A549 (cell line): ENCODE measurements around the gene MYO1D. TPM values are rescaled to one million over a fixed set of nuclear protein-coding genes. Genes with fewer than 3 reads are reported as not detected.

ENCODE experiments used
- ATAC-seq, 2 experiments: fragments of 200-7000 bp in 1 of 2; fragments of >200 bp in 1 of 2; cut with Nextera tagmentation in 1 of 2; cut with Tn5 transposase in 1 of 2; 3 replicates each; pipeline versions ENCODE4 v1.8.0 to v1.9.1; 2018 to 2020; ENCODE audit warnings: mild to moderate bottlenecking in 1 of 2, moderate library complexity in 1 of 2
- CTCF ChIA-PET: fragments of 300-600 bp; sonication (Branson Sonifier 250); formaldehyde crosslinking; extraction: SDS; loops from one replicate; lab custom pipeline; 2021; ENCODE audit warnings: antibody characterized with exemption, inconsistent platforms; lab: Yijun Ruan, JAX
- POLR2A ChIA-PET: fragments of 350-600 bp; formaldehyde crosslinking; extraction: SDS; loops from one replicate; lab custom pipeline; 2021; ENCODE audit warnings: antibody characterized with exemption, inconsistent platforms; lab: Yijun Ruan, JAX
- DNase-seq, 2 experiments: peaks; one replicate each; pipeline versions ENCODE4 v3.0.0 to v3.0.0-alpha.2; 2011 to 2016; ENCODE audit warnings: low read depth in 1 of 2, low spot score in 1 of 2
- FAIRE-seq: peaks from 2 replicates; lab custom pipeline; 2011; peaks lifted over from hg19 to GRCh38; lab: Jason Lieb, UNC
- H3K27ac ChIP-seq, 2 experiments: fragments of >200 bp; sonication (Bioruptor Twin); formaldehyde crosslinking; 3 replicates each; pipeline ENCODE4 v1.5.1; 2016 to 2017
- H3K4me1 ChIP-seq: fragments of >200 bp; sonication (Bioruptor Twin); formaldehyde crosslinking; 3 replicates; pipeline ENCODE4 v1.6.1; 2016
- H3K4me2 ChIP-seq: fragments of >200 bp; sonication (Bioruptor Twin); formaldehyde crosslinking; 3 replicates; pipeline ENCODE4 v1.6.1; 2016
- H3K4me3 ChIP-seq: fragments of >200 bp; sonication (Bioruptor Twin); formaldehyde crosslinking; 3 replicates; pipeline ENCODE4 v1.5.1; 2016
- H3K9me3 ChIP-seq: fragments of >200 bp; sonication (Bioruptor Twin); formaldehyde crosslinking; 3 replicates; pipeline ENCODE4 v1.6.1; 2016
- BHLHE40 ChIP-seq: IDR thresholded peaks from 2 replicates; pipeline ENCODE4 v1.6.1; 2012; ENCODE audit warnings: low read depth, low read length, inconsistent platforms
- CBX2 ChIP-seq: fragments of 200-600 bp; sonication (generic); IDR thresholded peaks from 2 replicates; pipeline ENCODE4 v1.6.1; 2016; ENCODE audit warnings: low read depth, mild to moderate bottlenecking, borderline replicate concordance
- CHD4 ChIP-seq: fragments of 200-600 bp; sonication (generic); IDR thresholded peaks from 2 replicates; pipeline ENCODE4 v1.6.1; 2016; ENCODE audit warnings: antibody characterized with exemption, mild to moderate bottlenecking, borderline replicate concordance
- EP300 ChIP-seq, 2 experiments: fragments of >200 bp; sonication (Bioruptor Twin); formaldehyde crosslinking; IDR thresholded peaks; 2 replicates in 1 of 2; 3 replicates in 1 of 2; pipeline ENCODE4 v1.6.1; 2016 to 2017
- FOSB ChIP-seq: fragments of 250-450 bp; sonication (Bioruptor Pico); IDR thresholded peaks from 2 replicates; pipeline ENCODE4 v1.5.0; 2020; ENCODE audit warnings: mild to moderate bottlenecking, moderate library complexity
- FOSL2 ChIP-seq, 2 experiments: fragments of 450-650 bp in 1 of 2; fragments of >200 bp in 1 of 2; sonication (Bioruptor Twin) in 1 of 2; formaldehyde crosslinking; IDR thresholded peaks; 2 replicates each; pipeline versions ENCODE4 v1.5.0 to v1.6.1; 2016 to 2020; ENCODE audit warnings: mild to moderate bottlenecking in 1 of 2, moderate library complexity in 1 of 2
- FOXS1 ChIP-seq: fragments of 250-450 bp; sonication (Bioruptor Pico); IDR thresholded peaks from 2 replicates; pipeline ENCODE4 v1.5.0; 2020; ENCODE audit warnings: mild to moderate bottlenecking, moderate library complexity
- GATA3 ChIP-seq: IDR thresholded peaks from 2 replicates; pipeline ENCODE4 v1.6.1; 2012; ENCODE audit warnings: borderline replicate concordance
- HDAC2 ChIP-seq: fragments of 200-600 bp; sonication (generic); IDR thresholded peaks from 2 replicates; pipeline ENCODE4 v1.6.1; 2016
- HES2 ChIP-seq: fragments of >200 bp; sonication (Bioruptor Twin); formaldehyde crosslinking; IDR thresholded peaks from 2 replicates; pipeline ENCODE4 v1.6.1; 2016
- HOXB5 ChIP-seq: fragments of 250-450 bp; sonication (Bioruptor Pico); IDR thresholded peaks from 2 replicates; pipeline ENCODE4 v1.5.0; 2020; ENCODE audit warnings: mild to moderate bottlenecking, moderate library complexity
- JUN ChIP-seq, 2 experiments: fragments of >200 bp; sonication (Bioruptor Twin); formaldehyde crosslinking; IDR thresholded peaks; 2 replicates in 1 of 2; 3 replicates in 1 of 2; pipeline ENCODE4 v1.6.1; 2016 to 2017
- KDM1A ChIP-seq: fragments of 200-600 bp; sonication (generic); IDR thresholded peaks from 2 replicates; pipeline ENCODE4 v1.6.1; 2016; ENCODE audit warnings: low read depth, mild to moderate bottlenecking
- MAZ ChIP-seq: fragments of 150-350 bp; IDR thresholded peaks from 2 replicates; pipeline ENCODE4 v1.6.1; 2014; ENCODE audit warnings: antibody characterized with exemption, low read depth, low read length, borderline replicate concordance
- NFE2L2 ChIP-seq: fragments of 150-350 bp; conservative IDR thresholded peaks from 2 replicates; pipeline ENCODE4 v1.6.1; 2014; ENCODE audit warnings: low read length
- NPAS2 ChIP-seq: fragments of 250-450 bp; sonication (Bioruptor Pico); IDR thresholded peaks from 2 replicates; pipeline ENCODE4 v1.8.0; 2022; ENCODE audit warnings: mild to moderate bottlenecking, moderate library complexity, borderline replicate concordance
- POLR2A ChIP-seq: IDR thresholded peaks from 2 replicates; pipeline ENCODE4 v1.6.1; 2012; ENCODE audit warnings: mild to moderate bottlenecking, low read length
- POLR2AphosphoS2 ChIP-seq: conservative IDR thresholded peaks from 2 replicates; pipeline ENCODE4 v1.6.1; 2012; ENCODE audit warnings: low read length, improper control_type of control experiment, inconsistent platforms
- RARB ChIP-seq: fragments of 250-450 bp; sonication (Bioruptor Pico); IDR thresholded peaks from 2 replicates; pipeline ENCODE4 v1.8.0; 2021; ENCODE audit warnings: mild to moderate bottlenecking, moderate library complexity
- TP53 ChIP-seq: fragments of 250-450 bp; sonication (Bioruptor Pico); IDR thresholded peaks from 2 replicates; pipeline ENCODE4 v1.5.0; 2021; ENCODE audit warnings: mild to moderate bottlenecking, moderate library complexity
- USF2 ChIP-seq: fragments of 450-650 bp; IDR thresholded peaks from 2 replicates; pipeline ENCODE4 v1.6.1; 2014; ENCODE audit warnings: antibody characterized with exemption
- ZNF302 ChIP-seq: fragments of 250-450 bp; sonication (Bioruptor Pico); IDR thresholded peaks from 2 replicates; pipeline ENCODE4 v1.9.0; 2021; ENCODE audit warnings: inconsistent platforms, mild to moderate bottlenecking, moderate library complexity
- WGBS: methylation state at CpG from one replicate; pipeline ENCODE4 v1.1.6; 2017; ENCODE audit errors: missing lambda C conversion rate; 5-methylcytosine and 5-hydroxymethylcytosine counted together
- polyA plus RNA-seq, 4 experiments: library from polyadenylated mRNA; depleted of rRNA in 3 of 4; stranded (reverse); fragments of >200 nt; fragmentation: RNase III in 1 of 4; extraction: RNeasy Plus Mini Kit Qiagen cat#74134 plus additional on column Dnase treatment in 1 of 4; gene quantifications; 2 replicates in 3 of 4; 3 replicates in 1 of 4; pipeline ENCODE4 v1.2.3, GENCODE V29; 2011 to 2017

The MYO1D gene
- polyA plus RNA-seq, 2 of the 4 experiments (the other 2 are of a cell fraction), result 2.8 to 4.2 TPM

DNA sequence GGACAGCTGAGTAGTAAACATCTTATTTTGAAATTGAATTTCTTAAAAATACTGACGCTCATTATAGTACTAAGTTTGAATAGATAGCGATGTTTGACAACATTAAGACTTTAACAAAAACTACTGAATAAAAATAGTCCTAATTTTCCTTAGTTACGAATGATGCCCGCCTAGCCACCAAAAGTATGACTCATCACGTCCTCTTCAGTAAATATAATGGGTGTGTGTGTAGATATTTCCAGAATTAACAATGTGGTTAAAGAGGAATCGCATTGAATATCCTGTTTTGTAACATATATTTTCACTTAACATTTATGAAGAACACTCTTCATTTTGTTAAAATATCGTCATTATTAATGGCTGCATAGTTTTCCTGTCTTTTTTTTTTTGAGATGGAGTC, 187.6 kb downstream of the MYO1D start:
- TF ChIP-seq FOSL2 (IDR thresholded peaks at IDR 0.05), result no peak
- TF ChIP-seq FOSL2 (CRISPR knock-in tag; IDR thresholded peaks at IDR 0.05), result peak; percentile 81
- no peak for TF ChIP-seq EP300 (IDR thresholded peaks at IDR 0.05)
- Histone ChIP-seq H3K27ac (no peak overlapping the region), H3K9me3 (no peaks in the 10 kb centered on the region), H3K4me2 (no peak overlapping the region), H3K4me3 (no peak overlapping the region), H3K4me1 (no peaks in the 10 kb centered on the region)
- 64% methylated on average over 7 of the region's 7 CpGs for WGBS
- no peak for FAIRE-seq
- ATAC-seq, result no peak
- ChIA-PET POLR2A (no interaction called here), CTCF (no interaction called here)
- no peak for DNase-seq

GRCh38 chr17:32688221-32688620, 188.7 kb downstream of the MYO1D start:
- ATAC-seq, result no peak
- Histone ChIP-seq H3K9me3 (no peaks in the 10 kb centered on the region), H3K4me2 (no peak overlapping the region), H3K4me3 (no peak overlapping the region), H3K27ac (no peak overlapping the region), H3K4me1 (no peaks in the 10 kb centered on the region)
- CTCF ChIA-PET, result no interaction called here
- WGBS, result 59% methylated on average over 4 of the region's 4 CpGs
- no peak for FAIRE-seq
- POLR2A ChIA-PET, result no interaction called here
- no peak for DNase-seq
- TF ChIP-seq TP53 (CRISPR knock-in tag) (no peak), USF2 (no peak), JUN (IDR thresholded peaks at IDR 0.05) (no peak), RARB (CRISPR knock-in tag) (no peak), HDAC2 (no peak), HES2 (no peak), MAZ (no peak), NFE2L2 (no peak), CBX2 (no peak), POLR2AphosphoS2 (no peak), POLR2A (no peak), FOSB (no peak), NPAS2 (CRISPR knock-in tag) (no peak), FOSL2 (IDR thresholded peaks at IDR 0.05) (no peak), FOSL2 (CRISPR knock-in tag; IDR thresholded peaks at IDR 0.05) (no peak)
- TF ChIP-seq, all 56 proteins: peak for 0

DNA sequence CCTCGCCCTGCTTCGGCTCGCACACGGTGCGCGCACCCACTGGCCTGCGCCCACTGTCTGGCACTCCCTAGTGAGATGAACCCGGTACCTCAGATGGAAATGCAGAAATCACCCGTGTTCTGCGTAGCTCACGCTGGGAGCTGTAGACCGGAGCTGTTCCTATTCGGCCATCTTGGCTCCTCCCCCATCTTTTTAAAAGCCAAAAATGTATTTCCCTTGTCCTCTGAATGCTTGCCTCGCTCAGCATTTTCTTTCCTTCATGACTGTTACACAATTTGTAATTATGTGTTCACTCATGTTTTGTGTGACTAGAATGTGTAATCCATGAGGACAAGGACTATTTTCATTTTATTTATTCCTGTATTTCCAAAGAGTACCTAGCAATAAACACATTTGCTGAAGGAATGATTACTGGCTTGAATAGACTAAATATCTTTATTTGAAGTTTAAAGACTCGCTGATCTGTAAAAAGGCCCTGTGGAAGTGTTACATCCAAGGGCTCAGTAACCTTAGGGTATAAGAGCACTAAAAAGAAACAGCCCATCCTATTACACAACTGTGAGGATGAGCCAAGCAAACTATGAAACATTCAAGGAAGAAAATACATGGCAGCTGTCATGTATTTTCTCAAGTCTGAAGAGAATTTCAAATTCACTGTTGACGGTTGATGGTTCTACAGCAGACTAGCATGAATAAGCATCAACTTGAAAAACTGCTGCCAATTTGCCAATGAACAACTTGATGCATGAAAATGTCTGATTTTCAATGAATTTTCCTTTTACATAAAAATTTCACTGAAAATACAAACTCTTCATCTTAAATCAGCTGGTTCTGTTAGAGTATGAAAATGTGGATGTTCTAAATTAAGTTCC, 192.6 kb downstream of the MYO1D start:
- WGBS, result 89% methylated on average over 16 of the region's 16 CpGs
- ATAC-seq (no peak), DNase-seq (no peak), FAIRE-seq (no peak)
- POLR2A ChIA-PET, result no interaction called here
- no peaks in the 10 kb centered on the region for H3K4me1 ChIP-seq
- no peak overlapping the region for H3K27ac ChIP-seq
- H3K4me3 ChIP-seq, result no peak overlapping the region
- no peaks in the 10 kb centered on the region for H3K9me3 ChIP-seq
- no peak overlapping the region for H3K4me2 ChIP-seq
- CTCF ChIA-PET, result interaction anchor here (0.9 kb wide), 1 partner anchor 99 kb away, joined by 3 read pairs; no protein-coding TSS in a partner anchor
- no peak for TF ChIP-seq CBX2
- TF ChIP-seq HOXB5, result no peak
- no peak for TF ChIP-seq KDM1A
- no peak for TF ChIP-seq GATA3
- TF ChIP-seq ZNF302, result no peak
- TF ChIP-seq FOXS1 (CRISPR knock-in tag), result no peak
- no peak for TF ChIP-seq CHD4
- no peak for TF ChIP-seq BHLHE40
